HFFc6 (cell line): Measurements from ENCODE around the gene CILP2. TPM values are rescaled to one million over a fixed set of nuclear protein-coding genes. Genes with fewer than 3 reads are reported as not detected.

Experiments
- DNase-seq: peaks from one replicate; pipeline ENCODE4 v3.0.0-alpha.2; 2018
- H3K27ac Mint-ChIP-seq: 2 replicates; pipeline ENCODE4 v1.8.0; 2020; ENCODE audit warnings: mild to moderate bottlenecking, mixed read lengths
- H3K27me3 Mint-ChIP-seq: 2 replicates; pipeline ENCODE4 v1.8.0; 2021; ENCODE audit warnings: mild to moderate bottlenecking, moderate library complexity, mixed read lengths; ENCODE audit not compliant: insufficient read depth
- H3K36me3 Mint-ChIP-seq: 2 replicates; pipeline ENCODE4 v1.8.0; 2021; ENCODE audit warnings: low read depth, mixed read lengths
- H3K4me1 Mint-ChIP-seq: 2 replicates; pipeline ENCODE4 v1.8.0; 2020; ENCODE audit warnings: low read depth, mixed read lengths
- H3K4me3 Mint-ChIP-seq: 2 replicates; pipeline ENCODE4 v1.8.0; 2020; ENCODE audit warnings: mild to moderate bottlenecking, moderate library complexity, mixed read lengths
- H3K9me3 Mint-ChIP-seq: 2 replicates; pipeline ENCODE4 v1.8.0; 2020; ENCODE audit warnings: mild to moderate bottlenecking, mixed read lengths
- total RNA-seq, 6 experiments: library from RNA; stranded (reverse); fragmentation: NEBNext Ultra II Directional; extraction: Animal tissue kit (Norgen Biotek cat#: 25700); gene quantifications; 2 replicates in 1 of 6; 3 replicates in 5 of 6; pipeline ENCODE4 v1.2.3, GENCODE V29; 2021
- TF ChIP-seq, protein P1 (sequence below): fragments of 200-600 bp; sonication (generic); IDR thresholded peaks from 2 replicates; pipeline ENCODE4 v1.5.0; 2021; ENCODE audit warnings: antibody characterized with exemption, mild to moderate bottlenecking

CILP2 gene
- total RNA-seq, 6 experiments from 2014 or later, result 0.09 to 0.28 (median 0.15) TPM

DNA sequence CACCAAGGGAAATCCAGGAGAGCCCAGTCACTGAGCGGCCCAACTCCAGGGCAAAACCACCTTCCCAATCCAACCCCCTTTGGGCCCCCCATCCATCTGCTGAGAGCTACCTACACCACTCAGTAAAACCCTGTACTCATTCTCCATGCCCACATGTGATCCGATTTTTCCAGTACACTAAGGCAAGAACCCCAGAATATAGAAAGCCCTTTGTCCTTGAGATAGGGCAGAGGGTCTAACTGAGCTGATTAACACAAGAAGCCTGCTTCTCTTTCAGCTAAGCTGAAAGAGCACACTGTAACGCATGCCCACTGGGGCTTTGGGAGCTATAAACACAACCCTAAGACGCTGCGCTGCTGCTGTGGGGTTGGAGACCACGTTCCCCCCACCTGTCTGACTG, 44.4 kb downstream of the CILP2 start:
- Mint-ChIP-seq H3K9me3 (no peaks in the 10 kb centered on the region), H3K4me3 (no peak overlapping the region), H3K36me3 (no peaks in the 10 kb centered on the region), H3K27ac (no peak overlapping the region), H3K27me3 (peaks cover 8% of the 10 kb centered on the region), H3K4me1 (no peaks in the 10 kb centered on the region)
- TF ChIP-seq, protein P1, sequence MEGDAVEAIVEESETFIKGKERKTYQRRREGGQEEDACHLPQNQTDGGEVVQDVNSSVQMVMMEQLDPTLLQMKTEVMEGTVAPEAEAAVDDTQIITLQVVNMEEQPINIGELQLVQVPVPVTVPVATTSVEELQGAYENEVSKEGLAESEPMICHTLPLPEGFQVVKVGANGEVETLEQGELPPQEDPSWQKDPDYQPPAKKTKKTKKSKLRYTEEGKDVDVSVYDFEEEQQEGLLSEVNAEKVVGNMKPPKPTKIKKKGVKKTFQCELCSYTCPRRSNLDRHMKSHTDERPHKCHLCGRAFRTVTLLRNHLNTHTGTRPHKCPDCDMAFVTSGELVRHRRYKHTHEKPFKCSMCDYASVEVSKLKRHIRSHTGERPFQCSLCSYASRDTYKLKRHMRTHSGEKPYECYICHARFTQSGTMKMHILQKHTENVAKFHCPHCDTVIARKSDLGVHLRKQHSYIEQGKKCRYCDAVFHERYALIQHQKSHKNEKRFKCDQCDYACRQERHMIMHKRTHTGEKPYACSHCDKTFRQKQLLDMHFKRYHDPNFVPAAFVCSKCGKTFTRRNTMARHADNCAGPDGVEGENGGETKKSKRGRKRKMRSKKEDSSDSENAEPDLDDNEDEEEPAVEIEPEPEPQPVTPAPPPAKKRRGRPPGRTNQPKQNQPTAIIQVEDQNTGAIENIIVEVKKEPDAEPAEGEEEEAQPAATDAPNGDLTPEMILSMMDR, result no peak
- no peak for DNase-seq

DNA sequence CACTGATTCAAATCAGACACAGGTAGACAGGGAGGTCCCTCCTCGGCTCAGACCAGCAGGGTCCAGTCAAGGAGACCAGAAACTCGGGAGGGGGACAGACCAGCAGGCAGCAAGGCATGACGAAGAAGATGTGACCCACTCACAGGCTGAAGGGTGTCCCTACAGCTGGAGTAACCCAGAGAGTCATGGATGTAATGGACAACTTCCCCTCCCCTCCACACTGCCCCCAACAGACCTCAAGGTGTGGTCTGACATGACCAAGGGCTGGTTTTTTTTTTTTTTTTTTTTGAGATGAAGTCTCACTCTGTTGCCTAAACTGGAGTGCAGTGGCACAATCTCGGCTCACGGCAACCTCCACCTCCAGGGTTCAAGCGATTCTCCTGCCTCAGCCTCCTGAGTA, 46.3 kb downstream of the CILP2 start:
- TF ChIP-seq, protein P1, result no peak

DNA sequence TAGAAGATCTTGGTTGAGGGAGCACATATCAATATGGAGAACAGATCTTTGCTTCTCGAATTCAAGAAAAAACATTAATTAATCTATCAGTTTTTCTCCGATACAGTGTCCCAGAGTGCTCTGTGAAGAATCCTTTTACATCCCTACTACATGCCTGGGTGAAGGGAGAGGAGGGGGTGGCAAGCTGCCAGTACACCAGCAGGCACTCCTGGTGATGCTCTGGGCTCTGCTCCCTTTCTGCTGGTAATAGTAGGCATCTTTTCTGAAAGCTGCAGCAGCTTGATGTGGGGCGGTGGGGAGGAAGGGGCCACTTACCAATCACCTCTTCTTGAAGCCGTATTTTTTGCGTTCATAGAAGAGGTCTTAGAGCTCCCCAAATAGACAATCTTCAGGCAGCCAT, 49.7 kb downstream of the CILP2 start:
- DNase-seq, result no peak
- no peaks in the 10 kb centered on the region; the same call in 1 of the 2 replicates for H3K36me3 Mint-ChIP-seq
- H3K4me3 Mint-ChIP-seq, result no peak overlapping the region
- H3K27me3 Mint-ChIP-seq, result peaks cover 6% of the 10 kb centered on the region; the same call in 1 of the 2 replicates
- TF ChIP-seq, protein P1, result no peak
- no peaks in the 10 kb centered on the region for H3K9me3 Mint-ChIP-seq
- H3K27ac Mint-ChIP-seq, result no peak overlapping the region
- peaks cover 35% of the 10 kb centered on the region for H3K4me1 Mint-ChIP-seq

More for the DNA sequence above, 46.3 kb downstream of the CILP2 start:
- peaks cover 7% of the 10 kb centered on the region for H3K27me3 Mint-ChIP-seq
- no peak overlapping the region for H3K27ac Mint-ChIP-seq
- DNase-seq, result no peak
- no peaks in the 10 kb centered on the region for H3K9me3 Mint-ChIP-seq
- peaks cover 11% of the 10 kb centered on the region for H3K4me1 Mint-ChIP-seq
- H3K36me3 Mint-ChIP-seq, result no peaks in the 10 kb centered on the region; the same call in 1 of the 2 replicates
- no peak overlapping the region for H3K4me3 Mint-ChIP-seq

DNA sequence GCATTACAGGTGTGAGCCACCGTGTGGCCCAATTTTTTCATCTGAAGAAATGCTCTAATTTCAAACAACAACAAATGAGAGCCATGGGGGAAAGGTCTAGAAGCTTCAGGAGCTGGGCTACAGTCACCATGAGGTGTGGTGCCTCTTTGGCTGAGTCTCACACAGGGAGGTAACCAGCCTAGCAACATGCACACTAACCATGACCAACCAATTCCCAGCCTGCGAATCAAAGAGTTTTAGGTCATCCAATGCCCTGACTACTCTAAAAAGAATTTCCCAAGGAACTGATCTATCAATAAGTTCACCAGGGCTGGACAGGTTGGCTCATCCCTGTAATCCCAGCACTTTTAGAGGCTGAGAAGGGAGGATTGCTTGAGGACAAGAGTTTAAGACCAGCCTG, 50.5 kb downstream of the CILP2 start:
- TF ChIP-seq, protein P1, result no peak
- H3K4me3 Mint-ChIP-seq, result no peak overlapping the region
- peaks cover 35% of the 10 kb centered on the region for H3K4me1 Mint-ChIP-seq
- H3K27me3 Mint-ChIP-seq, result peaks cover 3% of the 10 kb centered on the region; the same call in 1 of the 2 replicates
- no peak for DNase-seq
- peak overlapping the region; percentile 7; the same call in 1 of the 2 replicates for H3K27ac Mint-ChIP-seq
- H3K36me3 Mint-ChIP-seq, result no peaks in the 10 kb centered on the region; the same call in 1 of the 2 replicates
- H3K9me3 Mint-ChIP-seq, result no peaks in the 10 kb centered on the region

DNA sequence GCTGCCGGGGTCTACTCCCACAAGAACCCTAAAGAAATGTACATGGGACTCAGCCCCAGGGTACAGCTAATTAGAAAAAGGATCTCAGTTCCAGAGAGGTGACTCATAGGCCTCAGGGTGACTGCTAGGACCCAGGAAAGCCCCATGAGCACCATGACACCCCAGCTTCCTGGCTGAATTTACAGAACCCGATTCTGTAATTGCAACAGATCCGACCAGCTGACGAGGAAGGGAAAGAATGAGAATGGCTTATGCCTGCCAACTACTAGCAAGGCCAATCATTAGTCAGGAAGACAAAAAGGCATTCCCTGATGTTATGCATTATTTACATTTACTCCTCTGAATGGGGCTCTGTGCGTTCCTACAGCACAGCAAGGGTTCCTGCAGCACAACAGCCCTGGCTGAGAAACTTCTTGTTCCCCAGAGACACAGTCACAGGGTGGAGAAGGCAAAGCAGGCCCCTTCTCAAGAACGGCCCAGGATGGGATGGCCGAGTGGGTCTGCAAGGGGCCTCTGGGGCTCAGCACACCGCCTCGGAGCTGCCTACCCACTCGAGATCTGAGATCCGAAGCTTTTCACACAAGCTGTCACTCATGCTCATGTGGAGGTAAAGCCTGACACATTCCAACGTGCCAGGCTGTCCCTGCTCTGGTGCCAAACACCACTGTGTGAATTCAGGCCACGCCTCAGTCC, 53.2 kb downstream of the CILP2 start:
- TF ChIP-seq, protein P1, result no peak
- Mint-ChIP-seq H3K36me3 (no peaks in the 10 kb centered on the region; the same call in 1 of the 2 replicates), H3K9me3 (no peaks in the 10 kb centered on the region), H3K4me3 (peak overlapping the region; percentile 75), H3K4me1 (peaks cover 48% of the 10 kb centered on the region), H3K27me3 (no peaks in the 10 kb centered on the region), H3K27ac (peak overlapping the region; percentile 91)
- peak; percentile 98 for DNase-seq
